AG04450 (cell line): Measurements from ENCODE around the gene KIF22. TPM values are rescaled to one million over a fixed set of nuclear protein-coding genes. Genes with fewer than 3 reads are reported as not detected.

Experiments used
- CTCF ChIA-PET: fragments of 300-600, 350-600 bp; formaldehyde crosslinking; extraction: SDS; loops from one replicate; lab custom pipeline; 2022; ENCODE audit warnings: antibody characterized with exemption, inconsistent platforms; lab: Charles Lee
- POLR2A ChIA-PET: fragments of 350-600 bp; formaldehyde crosslinking; extraction: SDS; loops from one replicate; lab custom pipeline; 2021; ENCODE audit warnings: antibody characterized with exemption, inconsistent platforms; lab: Yijun Ruan, JAX
- DNase-seq: peaks from one replicate; pipeline ENCODE4 v3.0.0-alpha.2; 2011; ENCODE audit warnings: low read depth, low spot score
- H3K27ac ChIP-seq: one replicate; pipeline ENCODE4 v1.5.1; 2012; ENCODE audit warnings: low read depth, low read length, control low read depth
- H3K27me3 ChIP-seq: one replicate; pipeline ENCODE4 v1.6.0; 2012; ENCODE audit warnings: low read length; ENCODE audit not compliant: control insufficient read depth, insufficient read depth
- H3K4me3 ChIP-seq: 2 replicates; pipeline ENCODE4 v1.5.1; 2011; ENCODE audit warnings: mild to moderate bottlenecking, low read depth, low read length, control low read depth
- H3K9me3 ChIP-seq: 2 replicates; pipeline ENCODE4 v1.5.1; 2012; ENCODE audit warnings: low read length; ENCODE audit not compliant: control insufficient read depth, insufficient read depth
- CTCF ChIP-seq: IDR thresholded peaks from 2 replicates; pipeline ENCODE4 v1.5.1; 2011; ENCODE audit warnings: low read depth, low read length, control low read depth, inconsistent platforms
- polyA plus RNA-seq: library from polyadenylated mRNA; depleted of rRNA; stranded (reverse); fragments of >200 nt; gene quantifications from 2 replicates; pipeline ENCODE4 v1.2.3, GENCODE V29; 2011

Gene KIF22
- polyA plus RNA-seq, 1 experiment, result 14.1 TPM

GRCh38 chr16:29806099-29806579 is 15.6 kb downstream of the KIF22 start, which contains the start of gene MAZ:
TSS of gene MAZ (plus strand) at chr16:29806529. CDS start at chr16:29806702, 173 bp downstream.
- CTCF ChIA-PET, result interaction anchor here (0.6 to 3.2 kb wide), 3 partner anchors 9 to 43 kb away, joined by 3 to 45 read pairs (median 6); no protein-coding TSS in a partner anchor
- Histone ChIP-seq H3K27ac (peak within 1 kb of the TSS; percentile 95), H3K4me3 (peak within 1 kb of the TSS; percentile 86), H3K27me3 (no peaks in the 10 kb centered on the region), H3K9me3 (no peaks in the 10 kb centered on the region)
- peak; percentile 82 for DNase-seq
- TF ChIP-seq CTCF, result no peak
- POLR2A ChIA-PET, result interaction anchor here (0.6 to 1.1 kb wide), 3 partner anchors 108 to 720 kb away, joined by 3 to 5 read pairs (median 4); no protein-coding TSS in a partner anchor

DNA sequence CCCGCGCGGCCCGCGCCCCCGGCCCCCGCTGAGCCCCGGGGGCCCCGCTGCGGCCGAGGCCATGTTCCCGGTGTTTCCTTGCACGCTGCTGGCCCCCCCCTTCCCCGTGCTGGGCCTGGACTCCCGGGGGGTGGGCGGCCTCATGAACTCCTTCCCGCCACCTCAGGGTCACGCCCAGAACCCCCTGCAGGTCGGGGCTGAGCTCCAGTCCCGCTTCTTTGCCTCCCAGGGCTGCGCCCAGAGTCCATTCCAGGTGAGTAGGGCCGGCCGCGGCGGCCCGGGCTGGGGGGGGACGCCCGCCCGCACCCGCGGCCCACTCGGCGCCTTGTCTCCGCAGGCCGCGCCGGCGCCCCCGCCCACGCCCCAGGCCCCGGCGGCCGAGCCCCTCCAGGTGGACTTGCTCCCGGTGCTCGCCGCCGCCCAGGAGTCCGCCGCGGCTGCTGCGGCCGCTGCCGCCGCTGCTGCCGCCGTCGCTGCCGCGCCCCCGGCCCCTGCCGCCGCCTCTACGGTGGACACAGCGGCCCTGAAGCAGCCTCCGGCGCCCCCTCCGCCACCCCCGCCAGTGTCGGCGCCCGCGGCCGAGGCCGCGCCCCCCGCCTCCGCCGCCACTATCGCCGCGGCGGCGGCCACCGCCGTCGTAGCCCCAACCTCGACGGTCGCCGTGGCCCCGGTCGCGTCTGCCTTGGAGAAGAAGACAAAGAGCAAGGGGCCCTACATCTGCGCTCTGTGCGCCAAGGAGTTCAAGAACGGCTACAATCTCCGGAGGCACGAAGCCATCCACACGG is 16.3 kb downstream of the KIF22 start:
- CTCF ChIA-PET, result interaction anchor here (1.0 to 3.2 kb wide), 6 partner anchors 9 to 166 kb away, joined by 3 to 45 read pairs (median 8); partner anchors contain the start of genes PAGR1 and TAOK2
- TF ChIP-seq CTCF, result no peak

GRCh38 chr16:29807426-29808218 is 17.1 kb downstream of the KIF22 start:
- peak; percentile 62 for TF ChIP-seq CTCF
- CTCF ChIA-PET, result interaction anchor here (1.0 to 3.2 kb wide), 7 partner anchors 9 to 165 kb away, joined by 3 to 45 read pairs (median 6); partner anchors contain the start of genes MVP, PAGR1 and TAOK2
- Histone ChIP-seq H3K4me3 (peak overlapping the region; percentile 72), H3K9me3 (no peaks in the 10 kb centered on the region), H3K27ac (peak overlapping the region; percentile 65), H3K27me3 (no peaks in the 10 kb centered on the region)
- POLR2A ChIA-PET, result interaction anchor here (0.5 to 2.0 kb wide), 10 partner anchors 9 to 166 kb away, joined by 3 to 14 read pairs (median 4); partner anchors contain the start of genes KCTD13, MVP and PAGR1
- DNase-seq, result peak; percentile 76

More for the DNA sequence above, 16.3 kb downstream of the KIF22 start:
- Histone ChIP-seq H3K4me3 (peak overlapping the region; percentile 72), H3K27ac (peak overlapping the region; percentile 65), H3K9me3 (no peaks in the 10 kb centered on the region), H3K27me3 (no peaks in the 10 kb centered on the region)
- DNase-seq, result no peak
- POLR2A ChIA-PET, result interaction anchor here (0.5 to 2.0 kb wide), 9 partner anchors 10 to 721 kb away, joined by 3 to 14 read pairs (median 4); partner anchors contain the start of genes KCTD13, MVP and PAGR1

DNA sequence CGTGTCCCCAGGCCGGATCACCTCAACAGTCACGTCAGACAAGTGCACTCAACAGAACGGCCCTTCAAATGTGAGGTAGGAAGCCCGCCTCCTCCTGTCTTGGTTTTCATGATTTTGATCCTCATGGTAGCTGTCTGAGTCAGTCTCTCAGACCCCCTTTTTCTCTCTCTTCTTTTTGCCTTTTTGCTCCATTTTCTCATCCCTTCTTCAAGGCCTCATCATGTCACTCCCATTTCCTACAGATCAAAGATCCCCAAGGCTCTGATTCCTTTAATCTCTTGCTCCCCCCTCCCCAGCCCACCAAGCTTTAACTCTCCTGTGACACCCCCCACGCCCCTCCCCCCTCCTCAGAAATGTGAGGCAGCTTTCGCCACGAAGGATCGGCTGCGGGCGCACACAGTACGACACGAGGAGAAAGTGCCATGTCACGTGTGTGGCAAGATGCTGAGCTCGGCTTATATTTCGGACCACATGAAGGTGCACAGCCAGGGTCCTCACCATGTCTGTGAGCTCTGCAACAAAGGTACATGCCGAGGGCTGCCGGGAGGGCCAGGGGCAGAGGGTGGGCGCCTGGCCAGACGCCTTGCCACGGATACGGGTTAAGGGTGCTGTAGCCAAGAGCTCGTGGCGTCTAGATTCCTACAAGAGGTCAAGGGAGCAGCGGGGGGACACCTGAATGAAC is 17.8 kb downstream of the KIF22 start:
- H3K27ac ChIP-seq, result peak overlapping the region; percentile 65
- no peaks in the 10 kb centered on the region for H3K9me3 ChIP-seq
- ChIA-PET POLR2A (interaction anchor here (0.8 to 2.0 kb wide), 5 partner anchors 8 to 118 kb away, joined by 4 to 14 read pairs (median 5); partner anchors contain the start of genes KCTD13, MVP and PAGR1), CTCF (interaction anchor here (1.0 to 3.2 kb wide), 7 partner anchors 8 to 165 kb away, joined by 3 to 45 read pairs (median 6); partner anchors contain the start of genes MVP, PAGR1 and TAOK2)
- TF ChIP-seq CTCF, result no peak
- H3K27me3 ChIP-seq, result no peaks in the 10 kb centered on the region
- no peak for DNase-seq
- H3K4me3 ChIP-seq, result peak overlapping the region; percentile 72
